ENCODE data around the gene ASXL3. TPM values are rescaled to one million over a fixed set of nuclear protein-coding genes. Genes with fewer than 3 reads are reported as not detected.

ASXL3 gene
- polyA plus RNA-seq, 1 donor from 2014 or later = 15.2 TPM

DNA sequence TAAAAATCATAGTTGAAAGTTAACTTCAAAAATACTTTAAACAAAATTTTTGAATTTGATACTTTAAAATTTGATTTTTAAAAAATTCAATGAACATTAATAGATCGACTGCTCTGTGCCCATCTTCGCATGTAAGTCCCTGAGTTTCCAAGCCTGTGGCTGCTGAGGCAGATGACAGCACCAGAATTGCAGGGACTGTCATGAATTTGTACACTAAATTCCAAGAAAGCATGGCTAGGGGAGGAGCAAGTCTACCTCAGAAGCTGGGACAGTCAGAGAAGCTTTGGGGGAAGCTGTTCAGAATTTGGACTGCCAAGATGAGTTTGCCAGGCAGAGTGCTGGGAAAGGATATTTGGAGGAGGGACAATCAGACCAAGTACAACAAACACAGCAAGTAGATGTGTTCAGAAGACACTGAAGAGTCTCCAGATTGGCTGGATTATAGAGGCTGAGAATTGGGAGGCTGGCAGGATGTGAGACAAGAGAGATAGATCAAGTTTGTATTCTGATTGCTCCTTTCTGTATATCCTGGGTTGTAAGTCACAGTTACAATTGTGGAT, 79.0 kb downstream of the ASXL3 start:
- no peaks in the 10 kb centered on the region for H4K20me1 ChIP-seq (ENCODE audit: insufficient read depth)
- H3K9me2 ChIP-seq (ENCODE audit: insufficient read depth, low read length) = no peaks in the 10 kb centered on the region
- TF ChIP-seq EZH2 (IDR thresholded peaks at IDR 0.05; ENCODE audit: borderline replicate concordance, insufficient read depth, low read length, poor library complexity, severe bottlenecking) (no peak), EP300 (conservative IDR thresholded peaks at IDR 0.05; ENCODE audit: poor library complexity, severe bottlenecking) (no peak)
- no peaks in the 10 kb centered on the region for H3K9me3 ChIP-seq (ENCODE audit: low read length)
- no peaks in the 10 kb centered on the region for H3K79me2 ChIP-seq (replicated peaks; ENCODE audit: insufficient read depth, low read length)
- no peaks in the 10 kb centered on the region for H3K27me3 ChIP-seq (ENCODE audit: insufficient read depth, low read depth, low read length)
- peaks cover 4% of the 10 kb centered on the region for H3K36me3 ChIP-seq (ENCODE audit: insufficient read depth, low read length)
- no peak overlapping the region for H3K4me2 ChIP-seq (ENCODE audit: low read length)
- H3K27ac ChIP-seq (ENCODE audit: low read length) = no peak overlapping the region
- no peaks in the 10 kb centered on the region for H3F3A ChIP-seq (ENCODE audit: insufficient read depth, low read length, poor library complexity, severe bottlenecking)
- H2AFZ ChIP-seq (ENCODE audit: low read depth, low read length) = no peak overlapping the region
- no peak overlapping the region for H3K9ac ChIP-seq (ENCODE audit: low read length)
- no peak overlapping the region for H3K4me3 ChIP-seq (ENCODE audit: low read length)

GRCh38 chr18:33660696-33661310, 82.8 kb downstream of the ASXL3 start:
- Histone ChIP-seq H3K36me3 (ENCODE audit: insufficient read depth, low read length) (peaks cover 4% of the 10 kb centered on the region), H3K4me2 (ENCODE audit: low read length) (no peak overlapping the region), H3K9me2 (ENCODE audit: insufficient read depth, low read length) (no peaks in the 10 kb centered on the region), H3K27ac (ENCODE audit: low read length) (no peak overlapping the region), H2AFZ (ENCODE audit: low read depth, low read length) (no peak overlapping the region), H3K9ac (ENCODE audit: low read length) (no peak overlapping the region), H3K27me3 (ENCODE audit: insufficient read depth, low read depth, low read length) (no peaks in the 10 kb centered on the region), H4K20me1 (ENCODE audit: insufficient read depth) (no peaks in the 10 kb centered on the region), H3K79me2 (replicated peaks; ENCODE audit: insufficient read depth, low read length) (no peaks in the 10 kb centered on the region), H3K4me3 (ENCODE audit: low read length) (no peak overlapping the region), H3F3A (ENCODE audit: insufficient read depth, low read length, poor library complexity, severe bottlenecking) (no peaks in the 10 kb centered on the region), H3K9me3 (ENCODE audit: low read length) (no peaks in the 10 kb centered on the region)
- no peak for TF ChIP-seq SMC3 (conservative IDR thresholded peaks at IDR 0.05; ENCODE audit: poor library complexity)
- TF ChIP-seq EP300 (conservative IDR thresholded peaks at IDR 0.05; ENCODE audit: poor library complexity, severe bottlenecking) = no peak

DNA sequence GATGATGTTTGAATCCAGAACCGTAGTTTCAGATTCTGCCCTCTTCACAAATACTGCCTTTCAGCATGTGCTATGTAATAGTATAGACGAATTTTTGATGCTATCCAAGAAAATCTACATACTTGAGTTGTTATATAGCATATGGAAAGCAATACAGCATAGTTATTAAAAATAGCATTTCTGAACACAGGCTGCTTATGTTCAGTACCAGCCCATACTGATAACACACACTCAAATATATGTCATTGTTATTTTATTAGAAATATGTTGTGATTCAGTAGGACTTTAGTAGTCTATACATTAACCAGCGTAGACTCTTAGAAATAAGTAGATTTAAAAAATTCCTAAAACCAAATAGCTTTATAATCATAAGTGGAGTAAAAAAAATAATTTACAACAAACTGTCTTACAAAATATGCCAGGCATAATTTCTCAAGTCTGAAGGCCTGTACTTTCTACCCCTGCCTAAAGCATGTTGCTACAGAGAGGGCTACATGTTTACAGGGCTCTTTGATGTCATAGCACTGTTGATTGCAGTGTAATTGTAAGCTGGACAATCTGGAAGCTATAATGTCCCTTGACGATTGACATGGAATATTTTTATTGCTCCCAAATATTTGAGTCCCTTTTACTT, 86.3 kb downstream of the ASXL3 start:
- Histone ChIP-seq H3K4me2 (ENCODE audit: low read length) (no peak overlapping the region), H4K20me1 (ENCODE audit: insufficient read depth) (no peaks in the 10 kb centered on the region), H3F3A (ENCODE audit: insufficient read depth, low read length, poor library complexity, severe bottlenecking) (no peaks in the 10 kb centered on the region), H3K79me2 (replicated peaks; ENCODE audit: insufficient read depth, low read length) (peaks cover 7% of the 10 kb centered on the region), H3K27me3 (ENCODE audit: insufficient read depth, low read depth, low read length) (no peaks in the 10 kb centered on the region), H3K36me3 (ENCODE audit: insufficient read depth, low read length) (peaks cover 4% of the 10 kb centered on the region), H3K27ac (ENCODE audit: low read length) (no peak overlapping the region), H3K9me2 (ENCODE audit: insufficient read depth, low read length) (no peaks in the 10 kb centered on the region), H3K9ac (ENCODE audit: low read length) (no peak overlapping the region), H3K9me3 (ENCODE audit: low read length) (no peaks in the 10 kb centered on the region), H3K4me3 (ENCODE audit: low read length) (no peak overlapping the region), H2AFZ (ENCODE audit: low read depth, low read length) (no peak overlapping the region)
- TF ChIP-seq EZH2 (IDR thresholded peaks at IDR 0.05; ENCODE audit: borderline replicate concordance, insufficient read depth, low read length, poor library complexity, severe bottlenecking) = no peak
- no peak for TF ChIP-seq EP300 (conservative IDR thresholded peaks at IDR 0.05; ENCODE audit: poor library complexity, severe bottlenecking)
- no peak for TF ChIP-seq MXI1 (conservative IDR thresholded peaks at IDR 0.05; ENCODE audit: poor library complexity, severe bottlenecking)
- no peak for TF ChIP-seq RAD21 (conservative IDR thresholded peaks at IDR 0.05)
- TF ChIP-seq POLR2AphosphoS5 (IDR thresholded peaks at IDR 0.05) = no peak
- no peak for TF ChIP-seq SMC3 (conservative IDR thresholded peaks at IDR 0.05; ENCODE audit: poor library complexity)
- no peak for TF ChIP-seq TAF1 (IDR thresholded peaks at IDR 0.05; ENCODE audit: low read depth)
- TF ChIP-seq REST (IDR thresholded peaks at IDR 0.05; ENCODE audit: borderline replicate concordance) = no peak
- TF ChIP-seq CTCF (IDR thresholded peaks at IDR 0.05; ENCODE audit: poor library complexity, severe bottlenecking) = no peak

Measured in neural cell (in vitro differentiated cells).